Right lobe of liver (tissue), 4 donors: ENCODE data around the gene ZXDC.

Experiments
- POLR2A ChIP-seq: fragments of 450-650 bp; IDR thresholded peaks from one replicate; pipeline ENCODE4 v1.6.1; 2017; ENCODE audit warnings: antibody characterized with exemption, mild to moderate bottlenecking
- TF ChIP-seq, protein P1 (sequence below), 4 donors: fragments of 200-600 bp in 3 of 4; fragments of 450-650 bp in 1 of 4; IDR thresholded peaks; one replicate each; pipeline versions ENCODE4 v1.5.1 to v1.8.0; 2016 to 2022; ENCODE audit warnings: antibody characterized with exemption in 4 of 4, mild to moderate bottlenecking in 2 of 4
- donor health status: DM: no; HTN: no; CAD: no.
- donor health status: DM: no; HTN: no; CAD: no.
- donor health status: DM: no; HTN: yes; CAD: no.

DNA sequence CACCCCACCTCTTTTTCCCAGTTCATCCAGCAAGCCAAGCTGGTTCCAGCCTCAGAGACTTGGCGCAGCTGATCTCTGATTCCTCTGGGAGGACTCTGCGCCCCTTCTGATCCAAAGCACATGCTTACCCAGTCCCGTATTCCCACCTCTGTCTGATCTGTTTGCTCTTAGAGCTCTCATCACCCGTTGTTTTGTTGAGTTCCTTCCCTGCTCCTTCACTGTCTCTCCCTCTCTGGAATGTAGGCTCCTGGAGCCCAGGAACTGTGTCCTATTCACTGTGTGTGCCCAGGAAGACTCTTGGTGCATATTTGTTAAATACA lies 1.3 kb upstream of the ZXDC start:
- TF ChIP-seq POLR2A, result no peak
- TF ChIP-seq, protein P1, sequence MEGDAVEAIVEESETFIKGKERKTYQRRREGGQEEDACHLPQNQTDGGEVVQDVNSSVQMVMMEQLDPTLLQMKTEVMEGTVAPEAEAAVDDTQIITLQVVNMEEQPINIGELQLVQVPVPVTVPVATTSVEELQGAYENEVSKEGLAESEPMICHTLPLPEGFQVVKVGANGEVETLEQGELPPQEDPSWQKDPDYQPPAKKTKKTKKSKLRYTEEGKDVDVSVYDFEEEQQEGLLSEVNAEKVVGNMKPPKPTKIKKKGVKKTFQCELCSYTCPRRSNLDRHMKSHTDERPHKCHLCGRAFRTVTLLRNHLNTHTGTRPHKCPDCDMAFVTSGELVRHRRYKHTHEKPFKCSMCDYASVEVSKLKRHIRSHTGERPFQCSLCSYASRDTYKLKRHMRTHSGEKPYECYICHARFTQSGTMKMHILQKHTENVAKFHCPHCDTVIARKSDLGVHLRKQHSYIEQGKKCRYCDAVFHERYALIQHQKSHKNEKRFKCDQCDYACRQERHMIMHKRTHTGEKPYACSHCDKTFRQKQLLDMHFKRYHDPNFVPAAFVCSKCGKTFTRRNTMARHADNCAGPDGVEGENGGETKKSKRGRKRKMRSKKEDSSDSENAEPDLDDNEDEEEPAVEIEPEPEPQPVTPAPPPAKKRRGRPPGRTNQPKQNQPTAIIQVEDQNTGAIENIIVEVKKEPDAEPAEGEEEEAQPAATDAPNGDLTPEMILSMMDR (IDR thresholded peaks at IDR 0.05), result no peak
